Testis (tissue), 3 donors: ENCODE data around the gene TIMM10. TPM values are rescaled to one million over a fixed set of nuclear protein-coding genes. Genes with fewer than 3 reads are reported as not detected.

Experiments used
- DNase-seq: peaks from one replicate; pipeline ENCODE4 v3.0.0-alpha.2; 2019
- H3K27ac ChIP-seq, 2 donors: fragments of 200-600 bp; sonication (generic); one replicate each; pipeline ENCODE4 v1.5.1; 2019
- H3K27me3 ChIP-seq: fragments of 200-600 bp; sonication (generic); one replicate; pipeline ENCODE4 v1.5.1; 2019
- H3K36me3 ChIP-seq: fragments of 200-600 bp; sonication (generic); one replicate; pipeline ENCODE4 v1.5.1; 2017; ENCODE audit warnings: low read depth; ENCODE audit errors: missing control alignments
- H3K4me1 ChIP-seq: fragments of 200-600 bp; sonication (generic); one replicate; pipeline ENCODE4 v1.5.1; 2019
- H3K4me3 ChIP-seq, 2 donors: fragments of 200-600 bp; sonication (generic); one replicate each; pipeline ENCODE4 v1.5.1; 2017 to 2019
- H3K9me3 ChIP-seq: fragments of 200-600 bp; sonication (generic); one replicate; pipeline ENCODE4 v1.5.1; 2017
- POLR2A ChIP-seq: fragments of 450-650 bp; IDR thresholded peaks from one replicate; pipeline ENCODE4 v1.6.1; 2017; ENCODE audit warnings: antibody characterized with exemption, mild to moderate bottlenecking, moderate library complexity
- WGBS, 2 donors: methylation state at CpG; one replicate each; pipeline ENCODE4 v1.1.5; 2018; 5-methylcytosine and 5-hydroxymethylcytosine counted together
- intact Hi-C: fragments of 100-400 bp; cut with DNase I; formaldehyde crosslinking; loops from one replicate; pipeline ENCODE4 v1.15.1; 2023; ENCODE audit warnings: low total_unique reads
- polyA plus RNA-seq: library from polyadenylated mRNA; stranded (reverse); fragments of 350-450 nt; fragmentation: Illumina TruSeq; extraction: RNeasy Lipid Tissue Mini Kit (QIAGEN cat#74804); gene quantifications from one replicate; pipeline ENCODE4 v1.2.3, GENCODE V29; 2014; ENCODE audit warnings: low read depth, low replicate concordance; ENCODE audit not compliant: insufficient read depth
- total RNA-seq, 2 donors: library from RNA; depleted of rRNA; stranded (reverse); fragments of >200 nt; gene quantifications; one replicate each; pipeline ENCODE4 v1.2.3, GENCODE V29; 2016
- TF ChIP-seq, protein P1 (sequence below), 3 experiments: fragments of 450-650 bp in 2 of 3; fragments of 200-600 bp in 1 of 3; sonication (generic) in 1 of 3; IDR thresholded peaks; one replicate each; pipeline ENCODE4 v1.5.1; 2016 to 2019; ENCODE audit warnings: antibody characterized with exemption in 3 of 3, mild to moderate bottlenecking in 2 of 3, moderate library complexity in 1 of 3

TIMM10 gene
- total and polyA plus RNA-seq, 3 donors from 2014 or later = 27.7 to 56.9 (median 49.1) TPM

- H3K27me3 ChIP-seq = no peaks in the 10 kb centered on the region
- intact Hi-C loops = no loop called here
- WGBS, 2 donors = 92 to 93% methylated on average over 1 of the region's 1 CpG
- no peak for DNase-seq
- no peak overlapping the region for H3K4me3 ChIP-seq
- no peaks in the 10 kb centered on the region for H3K4me1 ChIP-seq
- H3K27ac ChIP-seq = no peak overlapping the region
- H3K36me3 ChIP-seq = no peaks in the 10 kb centered on the region
- H3K9me3 ChIP-seq = no peaks in the 10 kb centered on the region
- TF ChIP-seq, protein P1, sequence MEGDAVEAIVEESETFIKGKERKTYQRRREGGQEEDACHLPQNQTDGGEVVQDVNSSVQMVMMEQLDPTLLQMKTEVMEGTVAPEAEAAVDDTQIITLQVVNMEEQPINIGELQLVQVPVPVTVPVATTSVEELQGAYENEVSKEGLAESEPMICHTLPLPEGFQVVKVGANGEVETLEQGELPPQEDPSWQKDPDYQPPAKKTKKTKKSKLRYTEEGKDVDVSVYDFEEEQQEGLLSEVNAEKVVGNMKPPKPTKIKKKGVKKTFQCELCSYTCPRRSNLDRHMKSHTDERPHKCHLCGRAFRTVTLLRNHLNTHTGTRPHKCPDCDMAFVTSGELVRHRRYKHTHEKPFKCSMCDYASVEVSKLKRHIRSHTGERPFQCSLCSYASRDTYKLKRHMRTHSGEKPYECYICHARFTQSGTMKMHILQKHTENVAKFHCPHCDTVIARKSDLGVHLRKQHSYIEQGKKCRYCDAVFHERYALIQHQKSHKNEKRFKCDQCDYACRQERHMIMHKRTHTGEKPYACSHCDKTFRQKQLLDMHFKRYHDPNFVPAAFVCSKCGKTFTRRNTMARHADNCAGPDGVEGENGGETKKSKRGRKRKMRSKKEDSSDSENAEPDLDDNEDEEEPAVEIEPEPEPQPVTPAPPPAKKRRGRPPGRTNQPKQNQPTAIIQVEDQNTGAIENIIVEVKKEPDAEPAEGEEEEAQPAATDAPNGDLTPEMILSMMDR (IDR thresholded peaks at IDR 0.05) = no peak
- no peak for TF ChIP-seq POLR2A
Observed at GRCh38 chr11:57506522-57506921, 24.0 kb downstream of the TIMM10 start.

DNA sequence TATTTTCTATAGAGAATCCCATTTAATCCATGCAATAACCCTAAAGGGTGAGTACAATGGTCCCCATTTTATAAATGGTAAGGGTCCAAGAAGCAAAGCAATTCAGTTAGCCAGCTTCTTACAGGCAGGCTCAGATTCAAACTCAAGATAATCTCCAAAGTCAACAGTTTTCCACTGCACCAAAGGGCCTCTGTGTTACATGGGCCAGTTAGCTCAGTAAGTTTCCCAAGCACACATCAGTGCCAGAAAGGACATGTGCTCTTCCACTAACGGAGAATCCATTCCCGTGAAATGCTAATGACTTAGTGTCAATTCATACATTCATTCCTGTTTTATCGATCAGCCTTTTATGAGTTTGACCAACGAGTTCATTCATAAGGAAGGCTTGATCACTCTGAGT, 26.0 kb downstream of the TIMM10 start:
- no peak for DNase-seq
- H3K36me3 ChIP-seq = no peaks in the 10 kb centered on the region
- H3K4me3 ChIP-seq = no peak overlapping the region
- no peaks in the 10 kb centered on the region for H3K27me3 ChIP-seq
- WGBS, 2 donors = 85 to 96% methylated on average over 4 of the region's 4 CpGs
- intact Hi-C loops = no loop called here
- H3K4me1 ChIP-seq = peaks cover 10% of the 10 kb centered on the region
- H3K27ac ChIP-seq = no peak overlapping the region
- H3K9me3 ChIP-seq = no peaks in the 10 kb centered on the region
- TF ChIP-seq POLR2A = no peak
- TF ChIP-seq, protein P1 (IDR thresholded peaks at IDR 0.05) = no peak

GRCh38 chr11:57502870-57503269, 27.7 kb downstream of the TIMM10 start:
- H3K27ac ChIP-seq = no peak overlapping the region
- intact Hi-C loops = no loop called here
- H3K4me1 ChIP-seq = peaks cover 19% of the 10 kb centered on the region
- DNase-seq = no peak
- no peaks in the 10 kb centered on the region for H3K36me3 ChIP-seq
- no peak for TF ChIP-seq POLR2A
- TF ChIP-seq, protein P1 (IDR thresholded peaks at IDR 0.05) = no peak
- H3K27me3 ChIP-seq = no peaks in the 10 kb centered on the region
- no peaks in the 10 kb centered on the region for H3K9me3 ChIP-seq
- no peak overlapping the region for H3K4me3 ChIP-seq

- no peak for TF ChIP-seq POLR2A
- TF ChIP-seq, protein P1 (IDR thresholded peaks at IDR 0.05) = no peak
- Histone ChIP-seq H3K4me1 (peaks cover 19% of the 10 kb centered on the region), H3K4me3 (no peak overlapping the region), H3K9me3 (no peaks in the 10 kb centered on the region), H3K27me3 (no peaks in the 10 kb centered on the region), H3K27ac (no peak overlapping the region), H3K36me3 (no peaks in the 10 kb centered on the region)
- DNase-seq = no peak
- intact Hi-C loops = no loop called here
- 96 to 98% methylated on average over 3 of the region's 3 CpGs for WGBS, 2 donors
Observed at GRCh38 chr11:57502376-57502775, 28.2 kb downstream of the TIMM10 start.

DNA sequence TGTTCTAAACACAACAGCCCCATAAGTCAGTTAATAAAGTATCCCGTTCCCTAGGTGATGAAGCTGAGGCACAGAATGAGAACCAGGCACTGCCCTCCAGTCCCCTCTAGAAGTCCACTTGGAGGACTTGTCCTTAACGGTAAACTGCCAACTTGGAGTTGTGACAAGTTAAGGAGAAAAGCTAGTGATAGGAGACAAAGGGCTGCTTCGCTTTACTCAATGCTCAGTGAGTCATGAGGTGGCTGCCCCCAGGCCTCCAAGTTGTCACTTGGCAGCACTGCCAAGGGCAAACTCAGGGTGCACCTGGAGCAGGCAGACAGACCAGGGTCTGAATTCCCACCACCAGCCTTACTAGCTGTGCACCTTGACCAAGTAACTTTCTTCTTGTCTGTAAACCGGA, 28.6 kb downstream of the TIMM10 start:
- Histone ChIP-seq H3K4me3 (no peak overlapping the region), H3K36me3 (no peaks in the 10 kb centered on the region), H3K27ac (no peak overlapping the region), H3K9me3 (no peaks in the 10 kb centered on the region), H3K27me3 (no peaks in the 10 kb centered on the region), H3K4me1 (peaks cover 19% of the 10 kb centered on the region)
- 62 to 66% methylated on average over 4 of the region's 4 CpGs for WGBS, 2 donors
- intact Hi-C loops = no loop called here
- no peak for DNase-seq
- TF ChIP-seq, protein P1 (IDR thresholded peaks at IDR 0.05) = no peak
- no peak for TF ChIP-seq POLR2A
